Natural killer cell (primary cell): ENCODE results near the gene NEDD4L. TPM values are rescaled to one million over a fixed set of nuclear protein-coding genes. Genes with fewer than 3 reads are reported as not detected.

Experiments used
- ATAC-seq, 3 donors: fragments of 150-1000 bp in 2 of 3; fragments of 200-7000 bp in 1 of 3; cut with Tn5 transposase; 1 replicate in 1 of 3; 2 replicates in 2 of 3; pipeline ENCODE4 v1.10.0; 2021; ENCODE audit warnings: mild to moderate bottlenecking in 2 of 3, moderate library complexity in 2 of 3
- DNase-seq, 2 donors: peaks; one replicate each; pipeline versions ENCODE4 v3.0.0 to v3.0.0-alpha.2; 2013 to 2021; ENCODE audit warnings: mixed read lengths in 1 of 2
- H3K27ac ChIP-seq: one replicate; pipeline ENCODE4 v1.5.1; 2013; ENCODE audit warnings: mild to moderate bottlenecking, low read length
- H3K27me3 ChIP-seq: one replicate; pipeline ENCODE4 v1.6.1; 2013; ENCODE audit warnings: low read length; ENCODE audit not compliant: control insufficient read depth, insufficient read depth
- H3K36me3 ChIP-seq: one replicate; pipeline ENCODE4 v1.6.1; 2013; ENCODE audit warnings: low read length; ENCODE audit not compliant: control insufficient read depth, insufficient read depth
- H3K4me1 ChIP-seq: one replicate; pipeline ENCODE4 v1.6.1; 2013; ENCODE audit warnings: low read length; ENCODE audit not compliant: control insufficient read depth, insufficient read depth
- H3K4me3 ChIP-seq: one replicate; pipeline ENCODE4 v1.5.1; 2013; ENCODE audit warnings: low read length
- H3K9me3 ChIP-seq: one replicate; pipeline ENCODE4 v1.6.1; 2013; ENCODE audit warnings: low read length; ENCODE audit not compliant: control insufficient read depth, insufficient read depth
- H3K27ac Mint-ChIP-seq, 2 donors: one replicate each; pipeline ENCODE4 v1.8.0; 2022; ENCODE audit warnings: mild to moderate bottlenecking in 2 of 2, mixed read lengths in 2 of 2, moderate library complexity in 1 of 2
- H3K27me3 Mint-ChIP-seq, 2 donors: one replicate each; pipeline ENCODE4 v1.8.0; 2022; ENCODE audit warnings: low read depth in 2 of 2, mixed read lengths in 2 of 2
- H3K36me3 Mint-ChIP-seq: one replicate; pipeline ENCODE4 v1.8.0; 2022; ENCODE audit warnings: mixed read lengths
- H3K4me1 Mint-ChIP-seq, 2 donors: one replicate each; pipeline ENCODE4 v1.8.0; 2022; ENCODE audit warnings: mixed read lengths in 2 of 2
- H3K4me3 Mint-ChIP-seq: one replicate; pipeline ENCODE4 v1.8.0; 2022; ENCODE audit warnings: mild to moderate bottlenecking, moderate library complexity, mixed read lengths
- H3K9me3 Mint-ChIP-seq, 2 donors: one replicate each; pipeline ENCODE4 v1.8.0; 2022; ENCODE audit warnings: mixed read lengths in 2 of 2
- CTCF ChIP-seq: fragments of 200-600 bp; IDR thresholded peaks from one replicate; pipeline ENCODE4 v1.8.0; 2022; ENCODE audit warnings: antibody characterized with exemption
- WGBS: methylation state at CpG from one replicate; pipeline ENCODE4 v1.1.7; 2013; ENCODE audit warnings: missing lambda C conversion rate; ENCODE audit not compliant: insufficient coverage; 5-methylcytosine and 5-hydroxymethylcytosine counted together
- intact Hi-C: fragments of 100-400 bp; cut with micrococcal nuclease; formaldehyde crosslinking; loops from one replicate; pipeline ENCODE4 v1.14.2; 2022
- total RNA-seq, 4 donors: library from RNA; stranded (reverse); fragments of 120-200 nt in 1 of 4; gene quantifications; one replicate each; pipeline versions ENCODE4 v1.2.3 to v1.2.4, GENCODE V29; 2013 to 2022

The NEDD4L gene
- total RNA-seq, 3 donors from 2014 or later (not counting 1 experiment from before 2014, with no cell fraction given): 3.4 to 15.3 (median 14.3) TPM

GRCh38 chr18:58388736-58389135 is 344.7 kb downstream of the NEDD4L start:
- TF ChIP-seq CTCF: no peak
- Mint-ChIP-seq H3K4me3 (no peak overlapping the region), H3K27me3 (no peaks in the 10 kb centered on the region), H3K27ac (no peak overlapping the region), H3K36me3 (no peaks in the 10 kb centered on the region), H3K4me1 (no peaks in the 10 kb centered on the region), H3K9me3 (no peaks in the 10 kb centered on the region)
- DNase-seq (no peak), ATAC-seq (no peak)
- 95% methylated on average over 14 of the region's 14 CpGs for WGBS
- H3K9me3 ChIP-seq: no peaks in the 10 kb centered on the region
- intact Hi-C loops: no loop called here
- H3K4me3 ChIP-seq: no peak overlapping the region
- no peaks in the 10 kb centered on the region for H3K4me1 ChIP-seq
- no peaks in the 10 kb centered on the region for H3K27me3 ChIP-seq
- H3K36me3 ChIP-seq: no peaks in the 10 kb centered on the region
- H3K27ac ChIP-seq: no peak overlapping the region

- Histone ChIP-seq H3K9me3 (no peaks in the 10 kb centered on the region), H3K36me3 (no peaks in the 10 kb centered on the region), H3K27me3 (no peaks in the 10 kb centered on the region), H3K27ac (no peak overlapping the region), H3K4me1 (no peaks in the 10 kb centered on the region), H3K4me3 (no peak overlapping the region)
- TF ChIP-seq CTCF: no peak
- WGBS: 87% methylated on average over 2 of the region's 2 CpGs
- Mint-ChIP-seq H3K36me3 (no peaks in the 10 kb centered on the region), H3K4me3 (no peak overlapping the region), H3K27me3 (no peaks in the 10 kb centered on the region), H3K9me3 (no peaks in the 10 kb centered on the region), H3K4me1 (no peaks in the 10 kb centered on the region), H3K27ac (no peak overlapping the region)
- DNase-seq: no peak
- no peak for ATAC-seq
- intact Hi-C loops: no loop called here
These were observed 345.7 kb downstream of the NEDD4L start for GRCh38 chr18:58389745-58390144.

GRCh38 chr18:58390399-58390798 is 346.4 kb downstream of the NEDD4L start:
- no peaks in the 10 kb centered on the region for H3K4me1 Mint-ChIP-seq
- Histone ChIP-seq H3K4me3 (no peak overlapping the region), H3K27ac (no peak overlapping the region), H3K36me3 (no peaks in the 10 kb centered on the region), H3K4me1 (no peaks in the 10 kb centered on the region), H3K27me3 (no peaks in the 10 kb centered on the region), H3K9me3 (no peaks in the 10 kb centered on the region)
- no peaks in the 10 kb centered on the region for H3K27me3 Mint-ChIP-seq
- no peaks in the 10 kb centered on the region for H3K9me3 Mint-ChIP-seq
- no peaks in the 10 kb centered on the region for H3K36me3 Mint-ChIP-seq
- intact Hi-C loops: no loop called here
- ATAC-seq (no peak), DNase-seq (no peak)
- H3K4me3 Mint-ChIP-seq: no peak overlapping the region
- no peak overlapping the region for H3K27ac Mint-ChIP-seq
- no peak for TF ChIP-seq CTCF
- 97% methylated on average over 9 of the region's 9 CpGs for WGBS

- no peaks in the 10 kb centered on the region for H3K4me1 Mint-ChIP-seq
- Histone ChIP-seq H3K27me3 (no peaks in the 10 kb centered on the region), H3K4me3 (no peak overlapping the region), H3K9me3 (no peaks in the 10 kb centered on the region), H3K27ac (no peak overlapping the region), H3K4me1 (no peaks in the 10 kb centered on the region), H3K36me3 (no peaks in the 10 kb centered on the region)
- intact Hi-C loops: no loop called here
- no peaks in the 10 kb centered on the region for H3K9me3 Mint-ChIP-seq
- 100% methylated on average over 1 of the region's 1 CpG for WGBS
- no peak overlapping the region for H3K4me3 Mint-ChIP-seq
- H3K27ac Mint-ChIP-seq: no peak overlapping the region
- no peak for TF ChIP-seq CTCF
- no peaks in the 10 kb centered on the region for H3K27me3 Mint-ChIP-seq
- DNase-seq: no peak
- ATAC-seq: no peak
- no peaks in the 10 kb centered on the region for H3K36me3 Mint-ChIP-seq
These were observed 347.3 kb downstream of the NEDD4L start for GRCh38 chr18:58391231-58391825.
